Fibroblast of villous mesenchyme (primary cell): ENCODE measurements around the gene SAMD4B. TPM values are rescaled to one million over a fixed set of nuclear protein-coding genes. Genes with fewer than 3 reads are reported as not detected.

Experiments used
- DNase-seq: peaks from one replicate; pipeline ENCODE4 v3.0.0-alpha.2; 2010; ENCODE audit warnings: low read depth
- H3K4me3 ChIP-seq: 2 replicates; pipeline ENCODE4 v1.5.1; 2011; ENCODE audit warnings: low read depth, mild to moderate bottlenecking, low read length
- total RNA-seq: library from RNA; depleted of rRNA; stranded (reverse); fragments of >200 nt; gene quantifications from 2 replicates; pipeline ENCODE4 v1.2.3, GENCODE V29; 2012
- TF ChIP-seq, protein P1 (sequence below): IDR thresholded peaks from 2 replicates; pipeline ENCODE4 v1.5.1; 2012; ENCODE audit warnings: low read depth, mild to moderate bottlenecking, low read length; ENCODE audit not compliant: insufficient read depth

Gene SAMD4B
- total RNA-seq, 1 donor: 38.0 TPM

DNA sequence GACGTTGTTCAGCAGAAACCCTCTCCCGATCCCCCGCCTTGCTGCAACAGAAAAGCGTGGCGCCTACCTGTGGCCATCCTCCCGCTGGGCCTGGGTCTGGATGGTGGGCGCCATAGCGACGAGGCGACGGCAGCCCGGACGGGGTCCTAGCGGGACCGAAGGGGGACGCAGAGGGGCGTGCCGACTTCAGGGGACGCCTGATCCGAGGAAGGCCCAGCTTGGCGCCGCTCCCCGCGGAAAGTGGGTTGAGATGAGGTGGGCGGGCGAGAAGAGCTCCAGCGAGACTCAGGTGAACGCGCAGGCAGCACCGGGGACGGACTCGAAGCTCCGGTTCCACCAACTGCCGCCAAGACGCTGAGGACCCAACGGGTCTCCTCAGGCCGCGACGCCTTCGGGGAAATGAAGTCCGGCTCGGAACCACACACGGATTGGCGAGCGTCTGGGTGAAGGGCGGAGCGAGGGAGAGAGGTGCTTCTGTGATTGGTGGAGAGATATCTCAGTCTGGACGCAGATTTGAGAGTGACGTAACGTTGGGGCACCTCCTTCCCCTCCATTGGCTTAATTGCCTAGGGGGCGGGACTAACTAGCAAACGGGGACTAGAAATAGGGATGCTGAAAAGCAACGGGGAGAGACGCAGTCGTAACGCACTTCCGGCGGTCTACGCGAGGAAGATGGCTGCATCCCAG is 48.7 kb downstream of the SAMD4B start, which contains the start of the genes MED29 and PAF1:
Gene MED29, plus strand, starts transcription at position 628 of the 687 bp plus-strand sequence. Its CDS starts 45 bp downstream, at position 673.
Gene PAF1, minus strand, starts transcription at position 356 of the 687 bp plus-strand sequence. Its CDS starts 242 bp downstream, at position 114.
- peak within 1 kb of the TSS; percentile 78 for H3K4me3 ChIP-seq
- peak; percentile 100 for DNase-seq
- TF ChIP-seq, protein P1, sequence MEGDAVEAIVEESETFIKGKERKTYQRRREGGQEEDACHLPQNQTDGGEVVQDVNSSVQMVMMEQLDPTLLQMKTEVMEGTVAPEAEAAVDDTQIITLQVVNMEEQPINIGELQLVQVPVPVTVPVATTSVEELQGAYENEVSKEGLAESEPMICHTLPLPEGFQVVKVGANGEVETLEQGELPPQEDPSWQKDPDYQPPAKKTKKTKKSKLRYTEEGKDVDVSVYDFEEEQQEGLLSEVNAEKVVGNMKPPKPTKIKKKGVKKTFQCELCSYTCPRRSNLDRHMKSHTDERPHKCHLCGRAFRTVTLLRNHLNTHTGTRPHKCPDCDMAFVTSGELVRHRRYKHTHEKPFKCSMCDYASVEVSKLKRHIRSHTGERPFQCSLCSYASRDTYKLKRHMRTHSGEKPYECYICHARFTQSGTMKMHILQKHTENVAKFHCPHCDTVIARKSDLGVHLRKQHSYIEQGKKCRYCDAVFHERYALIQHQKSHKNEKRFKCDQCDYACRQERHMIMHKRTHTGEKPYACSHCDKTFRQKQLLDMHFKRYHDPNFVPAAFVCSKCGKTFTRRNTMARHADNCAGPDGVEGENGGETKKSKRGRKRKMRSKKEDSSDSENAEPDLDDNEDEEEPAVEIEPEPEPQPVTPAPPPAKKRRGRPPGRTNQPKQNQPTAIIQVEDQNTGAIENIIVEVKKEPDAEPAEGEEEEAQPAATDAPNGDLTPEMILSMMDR: no peak

DNA sequence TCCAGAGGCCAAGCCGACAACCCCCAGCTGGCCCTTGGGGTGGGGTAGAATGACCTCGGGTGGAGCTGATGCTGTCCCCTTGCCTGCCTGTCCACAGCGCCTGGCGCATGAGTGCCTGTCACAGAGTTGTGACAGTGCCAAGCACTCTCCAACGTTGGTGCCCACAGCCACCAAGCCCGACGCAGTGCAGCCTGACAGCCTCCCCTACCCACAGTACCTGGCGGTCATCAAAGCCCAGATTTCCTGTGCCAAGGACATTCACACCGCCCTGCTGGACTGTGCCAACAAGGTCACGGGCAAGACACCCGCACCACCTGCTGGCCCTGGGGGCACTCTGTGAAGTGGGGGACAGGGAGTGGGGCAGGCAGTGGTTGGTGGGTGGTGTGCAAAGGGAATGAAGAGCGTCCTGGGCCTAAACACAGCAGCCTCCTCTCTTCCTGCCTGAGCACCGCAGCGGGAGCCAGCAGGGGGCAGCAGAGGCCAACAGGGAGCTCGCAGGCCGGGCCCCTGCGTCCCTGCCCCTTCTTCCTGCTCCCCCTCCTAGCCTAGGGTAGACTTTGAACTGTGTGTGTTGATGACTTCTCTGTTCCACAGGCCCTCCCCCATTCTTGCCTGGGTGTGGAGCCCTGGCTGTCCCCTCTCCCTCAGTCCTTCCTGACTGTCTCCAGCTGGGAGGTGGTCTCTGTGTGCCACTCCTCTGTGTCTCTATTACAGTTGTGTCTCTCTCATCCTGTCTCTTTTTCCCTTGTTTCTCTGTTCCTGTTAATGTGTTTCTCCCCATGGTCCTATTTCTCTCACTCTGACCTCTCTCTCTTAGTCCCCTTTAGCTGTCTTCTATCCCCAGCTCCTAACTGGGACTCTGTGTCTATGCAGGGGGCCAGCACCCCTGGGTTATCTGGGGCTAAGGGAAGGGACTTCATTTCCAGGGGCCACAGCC is 55.4 kb downstream of the SAMD4B start:
- DNase-seq: peak; percentile 87
- no peak overlapping the region for H3K4me3 ChIP-seq
- TF ChIP-seq, protein P1: peak; percentile 98

- DNase-seq: peak; percentile 89
- H3K4me3 ChIP-seq: no peak overlapping the region
- TF ChIP-seq, protein P1: no peak
Measured at GRCh38 chr19:39398297-39398864, 56.2 kb downstream of the SAMD4B start.

GRCh38 chr19:39399668-39400050 is 57.4 kb downstream of the SAMD4B start:
- no peak overlapping the region for H3K4me3 ChIP-seq
- TF ChIP-seq, protein P1: no peak
- DNase-seq: no peak

DNA sequence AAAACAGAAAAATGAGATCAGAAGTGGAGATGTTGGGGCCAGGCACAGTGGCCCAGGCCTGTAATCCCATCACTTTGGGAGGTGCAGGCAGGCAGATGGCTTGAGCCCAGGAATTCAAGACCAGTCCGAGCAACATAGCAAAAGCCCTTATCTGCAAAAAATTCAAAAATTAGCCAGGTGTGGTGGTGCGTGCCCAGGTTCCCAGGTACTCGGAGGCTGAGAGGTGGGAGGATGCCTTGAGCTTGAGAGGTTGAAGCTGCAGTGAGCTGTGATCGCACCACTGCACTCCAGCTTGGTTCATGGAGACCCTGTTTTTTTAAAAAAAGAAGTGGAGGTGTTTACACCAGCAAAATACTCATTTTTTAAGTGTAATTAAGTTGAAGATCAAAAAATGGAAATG is 57.8 kb downstream of the SAMD4B start:
- TF ChIP-seq, protein P1: no peak
- no peak overlapping the region for H3K4me3 ChIP-seq
- no peak for DNase-seq

- TF ChIP-seq, protein P1: no peak
- DNase-seq: no peak
- no peak overlapping the region for H3K4me3 ChIP-seq
Measured at GRCh38 chr19:39401070-39401548, 58.9 kb downstream of the SAMD4B start.
